ENCODE data around the gene KCNH2. TPM values are rescaled to one million over a fixed set of nuclear protein-coding genes. Genes with fewer than 3 reads are reported as not detected.

KCNH2 gene
- total and polyA plus RNA-seq, 2 of the 13 experiments (the other 11 are each of a cell fraction or from before 2014, with no cell fraction given), result 0.09 to 0.11 TPM

DNA sequence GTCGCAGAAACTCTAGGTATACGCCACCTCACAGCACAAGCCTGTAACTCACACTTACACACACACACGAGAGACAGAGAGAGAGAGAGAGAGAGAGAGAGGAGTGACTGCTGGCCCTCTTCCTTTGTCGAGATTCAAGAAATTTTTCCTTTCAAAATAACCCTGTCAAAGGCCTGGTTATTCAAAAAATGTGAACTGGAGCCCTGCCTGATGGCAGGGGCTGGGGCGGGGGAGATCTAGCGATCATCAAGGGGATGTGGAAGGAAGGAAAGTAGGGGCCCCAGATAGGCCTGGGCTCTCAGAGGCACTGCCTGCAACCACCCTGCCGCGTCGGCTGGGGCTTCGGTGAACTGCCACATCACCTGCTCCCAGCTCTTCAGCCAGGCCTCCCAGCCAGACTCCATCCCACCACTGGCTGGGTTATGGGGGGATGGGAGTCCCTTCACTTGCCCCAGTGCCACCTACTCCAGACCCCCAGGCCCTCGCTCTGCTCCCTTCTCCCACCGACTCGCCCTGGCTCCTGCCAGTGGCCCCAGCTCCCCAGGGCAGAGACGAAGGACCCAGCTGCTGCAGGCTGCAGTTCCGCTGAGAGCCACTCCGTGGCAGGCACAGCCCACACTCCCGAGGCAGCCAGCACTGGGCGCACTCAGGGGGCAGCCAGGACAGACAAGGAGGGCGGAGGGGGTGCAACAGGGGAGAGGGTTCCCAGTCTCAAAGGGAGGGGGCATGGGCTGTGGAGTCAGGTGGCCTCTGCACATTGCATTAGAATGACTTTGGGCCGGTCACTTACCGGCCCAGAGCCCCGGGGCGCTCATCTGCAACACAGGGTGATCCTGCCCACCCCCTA, 15.3 kb downstream of the KCNH2 start (continued):
- TF ChIP-seq NFIB (CRISPR knock-in tag; IDR thresholded peaks at IDR 0.05; ENCODE audit: borderline replicate concordance) (no peak), ZFYVE20 (CRISPR knock-in tag; IDR thresholded peaks at IDR 0.05; ENCODE audit: borderline replicate concordance, low read depth) (no peak), RBM39 (IDR thresholded peaks at IDR 0.05; ENCODE audit: low read depth, low read length, poor library complexity, severe bottlenecking) (peak; percentile 63), ZMYM4 (CRISPR knock-in tag; IDR thresholded peaks at IDR 0.05) (no peak), ZNF816 (CRISPR knock-in tag; IDR thresholded peaks at IDR 0.05; ENCODE audit: borderline replicate concordance) (no peak), MZF1 (CRISPR knock-in tag; IDR thresholded peaks at IDR 0.05; ENCODE audit: borderline replicate concordance) (no peak), SOX13 (IDR thresholded peaks at IDR 0.05) (no peak), SOX13 (CRISPR knock-in tag; conservative IDR thresholded peaks at IDR 0.05 in 1 of 2, IDR thresholded peaks at IDR 0.05 in 1 of 2) (no peak), XRCC5 (optimal IDR thresholded peaks at IDR 0.05; ENCODE audit: low read length) (peak; percentile 64), TOPORS (CRISPR knock-in tag; IDR thresholded peaks at IDR 0.05) (no peak)
- TF ChIP-seq, protein P1, sequence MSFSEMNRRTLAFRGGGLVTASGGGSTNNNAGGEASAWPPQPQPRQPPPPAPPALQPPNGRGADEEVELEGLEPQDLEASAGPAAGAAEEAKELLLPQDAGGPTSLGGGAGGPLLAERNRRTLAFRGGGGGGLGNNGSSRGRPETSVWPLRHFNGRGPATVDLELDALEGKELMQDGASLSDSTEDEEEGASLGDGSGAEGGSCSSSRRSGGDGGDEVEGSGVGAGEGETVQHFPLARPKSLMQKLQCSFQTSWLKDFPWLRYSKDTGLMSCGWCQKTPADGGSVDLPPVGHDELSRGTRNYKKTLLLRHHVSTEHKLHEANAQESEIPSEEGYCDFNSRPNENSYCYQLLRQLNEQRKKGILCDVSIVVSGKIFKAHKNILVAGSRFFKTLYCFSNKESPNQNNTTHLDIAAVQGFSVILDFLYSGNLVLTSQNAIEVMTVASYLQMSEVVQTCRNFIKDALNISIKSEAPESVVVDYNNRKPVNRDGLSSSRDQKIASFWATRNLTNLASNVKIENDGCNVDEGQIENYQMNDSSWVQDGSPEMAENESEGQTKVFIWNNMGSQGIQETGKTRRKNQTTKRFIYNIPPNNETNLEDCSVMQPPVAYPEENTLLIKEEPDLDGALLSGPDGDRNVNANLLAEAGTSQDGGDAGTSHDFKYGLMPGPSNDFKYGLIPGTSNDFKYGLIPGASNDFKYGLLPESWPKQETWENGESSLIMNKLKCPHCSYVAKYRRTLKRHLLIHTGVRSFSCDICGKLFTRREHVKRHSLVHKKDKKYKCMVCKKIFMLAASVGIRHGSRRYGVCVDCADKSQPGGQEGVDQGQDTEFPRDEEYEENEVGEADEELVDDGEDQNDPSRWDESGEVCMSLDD (CRISPR knock-in tag; IDR thresholded peaks at IDR 0.05; ENCODE audit: borderline replicate concordance), result no peak
- TF ChIP-seq, protein P2, sequence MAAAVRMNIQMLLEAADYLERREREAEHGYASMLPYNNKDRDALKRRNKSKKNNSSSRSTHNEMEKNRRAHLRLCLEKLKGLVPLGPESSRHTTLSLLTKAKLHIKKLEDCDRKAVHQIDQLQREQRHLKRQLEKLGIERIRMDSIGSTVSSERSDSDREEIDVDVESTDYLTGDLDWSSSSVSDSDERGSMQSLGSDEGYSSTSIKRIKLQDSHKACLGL (CRISPR knock-in tag; IDR thresholded peaks at IDR 0.05), result no peak

Measured in HepG2 (cell line).